GM12878 (cell line): Measurements from ENCODE around the gene MGA.

Source experiments
- CTCF ChIP-seq, 3 experiments: IDR thresholded peaks in 2 of 3; conservative IDR thresholded peaks in 1 of 3; 2 replicates each; pipeline ENCODE4 v1.5.1; 2011; ENCODE audit warnings: low read depth in 3 of 3, low read length in 3 of 3, mild to moderate bottlenecking in 3 of 3, control low read depth in 2 of 3, moderate library complexity in 2 of 3, inconsistent platforms in 1 of 3, mixed read lengths in 1 of 3; ENCODE audit not compliant: control insufficient read depth in 2 of 3, insufficient read depth in 1 of 3; ENCODE audit errors: extremely low read depth in 1 of 3
- KLF5 ChIP-seq: fragments of 450-650 bp; IDR thresholded peaks from 2 replicates; pipeline ENCODE4 v1.6.1; 2014; ENCODE audit warnings: mild to moderate bottlenecking; ENCODE audit not compliant: partially characterized antibody
- MXI1 ChIP-seq: fragments of 150-350 bp; IDR thresholded peaks from 2 replicates; pipeline ENCODE4 v1.6.1; 2011; ENCODE audit warnings: low read depth, mild to moderate bottlenecking, inconsistent platforms, low read length, improper control_type of control experiment
- POLR2A ChIP-seq: IDR thresholded peaks from 2 replicates; pipeline ENCODE4 v1.6.1; 2011; ENCODE audit warnings: low read depth, mild to moderate bottlenecking, low read length
- SMC3 ChIP-seq: IDR thresholded peaks from 2 replicates; pipeline ENCODE4 v1.6.1; 2011; ENCODE audit warnings: low read length, improper control_type of control experiment, borderline replicate concordance
- SPI1 ChIP-seq: IDR thresholded peaks from 2 replicates; pipeline ENCODE4 v1.6.1; 2011; ENCODE audit warnings: low read depth, mild to moderate bottlenecking, low read length, moderate library complexity, borderline replicate concordance; ENCODE audit not compliant: insufficient read depth
- STAT1 ChIP-seq: fragments of 450-650 bp; conservative IDR thresholded peaks from 2 replicates; pipeline ENCODE4 v1.6.1; 2014; ENCODE audit warnings: antibody characterized with exemption, mild to moderate bottlenecking
- ZZZ3 ChIP-seq: IDR thresholded peaks from 2 replicates; pipeline ENCODE4 v1.6.1; 2011; ENCODE audit warnings: low read depth; ENCODE audit not compliant: control insufficient read depth, insufficient read length
- TF ChIP-seq, protein P1 (sequence below): fragments of 150-350 bp; IDR thresholded peaks from 2 replicates; pipeline ENCODE4 v1.6.1; 2014; ENCODE audit warnings: mild to moderate bottlenecking, low read depth, low read length

- no peak for TF ChIP-seq POLR2A
- no peak for TF ChIP-seq ZZZ3
- TF ChIP-seq SMC3: peak; percentile 96
- no peak for TF ChIP-seq MXI1
- TF ChIP-seq SPI1: no peak
- peak; percentile 68 to 86 (median 72) for TF ChIP-seq CTCF (IDR thresholded peaks at IDR 0.05 in 2 of 3, conservative IDR thresholded peaks at IDR 0.05 in 1 of 3; ENCODE audit: control insufficient read depth in 2 of 3, extremely low read depth in 1 of 3, insufficient read depth in 1 of 3, low read depth in 3 of 3, low read length in 3 of 3)
- TF ChIP-seq, protein P1, sequence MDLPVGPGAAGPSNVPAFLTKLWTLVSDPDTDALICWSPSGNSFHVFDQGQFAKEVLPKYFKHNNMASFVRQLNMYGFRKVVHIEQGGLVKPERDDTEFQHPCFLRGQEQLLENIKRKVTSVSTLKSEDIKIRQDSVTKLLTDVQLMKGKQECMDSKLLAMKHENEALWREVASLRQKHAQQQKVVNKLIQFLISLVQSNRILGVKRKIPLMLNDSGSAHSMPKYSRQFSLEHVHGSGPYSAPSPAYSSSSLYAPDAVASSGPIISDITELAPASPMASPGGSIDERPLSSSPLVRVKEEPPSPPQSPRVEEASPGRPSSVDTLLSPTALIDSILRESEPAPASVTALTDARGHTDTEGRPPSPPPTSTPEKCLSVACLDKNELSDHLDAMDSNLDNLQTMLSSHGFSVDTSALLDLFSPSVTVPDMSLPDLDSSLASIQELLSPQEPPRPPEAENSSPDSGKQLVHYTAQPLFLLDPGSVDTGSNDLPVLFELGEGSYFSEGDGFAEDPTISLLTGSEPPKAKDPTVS: no peak
- no peak for TF ChIP-seq STAT1
- TF ChIP-seq KLF5: no peak
Observed at GRCh38 chr15:41772720-41773331, 112.6 kb downstream of the MGA start.
